Hematopoietic multipotent progenitor cell (in vitro differentiated cells): Measurements from ENCODE around the gene CPVL. TPM values are rescaled to one million over a fixed set of nuclear protein-coding genes. Genes with fewer than 3 reads are reported as not detected.
A peak's percentile ranks its signal among the peaks of the same experiment; 100 is the strongest.

Experiments
- DNase-seq, 3 donors: peaks; one replicate each; pipeline ENCODE4 v3.0.0-alpha.2; 2011 to 2015; ENCODE audit warnings: low read depth in 2 of 3, low spot score in 2 of 3
- total RNA-seq: library from RNA; depleted of rRNA; stranded (reverse); fragments of >200 nt; gene quantifications from one replicate; pipeline ENCODE4 v1.2.3, GENCODE V29; 2012

The CPVL gene
- total RNA-seq, 1 donor = 42.0 TPM

DNA sequence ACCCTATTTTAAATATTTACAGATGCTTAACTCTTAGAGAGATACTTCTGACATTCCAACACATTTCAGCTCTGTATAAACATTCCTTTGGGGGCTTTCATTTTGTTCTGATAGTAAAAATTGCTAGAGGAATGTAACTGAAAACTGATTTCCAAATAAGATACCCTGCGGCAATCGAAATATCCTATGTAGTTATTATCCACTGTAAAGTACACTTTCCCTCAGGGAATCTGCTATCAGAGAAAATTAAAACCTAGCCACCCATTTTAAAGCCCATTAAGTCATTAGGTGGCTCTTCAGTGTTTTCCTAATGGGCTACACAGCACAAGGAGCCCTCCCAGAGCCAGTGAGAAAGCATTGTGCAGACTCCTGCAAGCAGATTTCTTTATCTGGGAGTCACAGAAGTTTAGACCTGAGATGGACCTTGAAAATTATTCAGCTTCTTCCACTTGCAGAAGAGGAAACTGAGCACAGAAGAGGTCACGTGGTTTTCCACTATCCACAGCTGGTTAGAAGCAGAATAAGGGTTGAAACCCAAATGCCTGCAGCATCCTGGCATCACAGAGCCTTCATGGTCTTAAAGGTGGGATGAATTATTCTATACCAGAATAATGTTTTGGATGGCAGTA lies 12.6 kb upstream of the CPVL start:
- no peak for DNase-seq

DNA sequence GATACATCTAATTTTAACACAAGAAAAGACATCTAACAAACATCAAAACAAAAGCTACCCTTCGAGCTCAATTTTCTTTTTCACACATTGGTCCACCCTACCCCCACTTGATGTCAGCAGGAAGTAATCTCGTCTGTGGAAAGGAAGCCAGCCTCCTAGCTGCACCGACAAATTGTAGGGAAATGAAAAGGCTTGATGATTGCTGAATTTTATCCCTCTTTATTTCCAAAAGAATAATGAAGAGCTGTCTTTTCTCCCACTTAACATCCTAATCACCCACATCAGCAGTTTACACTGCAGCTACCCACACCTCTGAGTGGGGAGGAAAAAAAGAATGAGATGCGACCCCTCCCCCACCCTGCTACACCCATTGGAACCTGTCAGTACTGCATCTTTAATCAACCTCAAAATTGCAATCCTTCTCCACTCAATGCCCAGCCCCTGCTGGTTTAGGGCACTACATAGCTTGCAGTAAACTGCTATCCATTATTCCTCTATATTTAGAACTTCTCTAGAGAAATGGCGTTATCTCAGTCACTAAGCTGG lies 10.6 kb upstream of the CPVL start:
- DNase-seq = peak in 1 of 3 donors; percentile 21

DNA sequence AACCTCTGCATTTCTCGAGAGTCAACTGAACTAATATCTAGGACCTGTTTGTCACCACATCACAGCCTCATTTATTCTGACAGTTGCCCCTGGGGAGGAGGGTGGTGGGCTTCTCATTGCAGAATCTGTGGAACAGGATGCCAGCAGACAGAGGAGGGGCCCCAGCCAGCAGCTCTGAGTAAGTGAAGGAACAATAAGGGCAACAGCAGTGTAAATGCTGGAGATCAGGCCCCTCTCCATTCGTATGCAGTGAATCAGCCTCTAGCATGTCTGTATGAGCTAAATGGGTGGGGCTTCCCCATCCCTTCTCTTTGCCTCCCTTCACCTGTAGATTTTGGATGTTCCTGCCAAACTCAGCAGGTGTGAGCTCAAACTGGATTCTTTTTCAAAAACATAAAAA lies 7.7 kb upstream of the CPVL start:
- no peak for DNase-seq

DNA sequence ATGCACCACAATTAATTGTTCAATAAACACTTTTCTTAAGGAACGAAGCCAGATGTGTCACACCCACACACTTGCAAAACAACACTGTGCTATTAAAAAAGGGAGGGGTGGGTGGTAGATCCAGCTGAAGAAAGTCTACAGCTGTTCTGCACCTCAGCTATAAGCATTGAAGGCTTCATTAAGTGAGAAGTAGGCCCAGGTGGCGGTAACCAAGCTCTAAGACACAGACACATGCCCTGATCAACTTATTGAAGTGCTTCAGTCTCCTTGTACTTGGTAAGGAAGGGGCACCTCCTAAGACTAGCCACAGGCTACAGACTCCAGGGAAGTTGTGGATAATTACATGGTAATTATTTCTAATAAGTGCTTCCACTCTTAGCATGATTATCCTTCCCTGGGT lies 4.5 kb upstream of the CPVL start:
- no peak for DNase-seq

DNA sequence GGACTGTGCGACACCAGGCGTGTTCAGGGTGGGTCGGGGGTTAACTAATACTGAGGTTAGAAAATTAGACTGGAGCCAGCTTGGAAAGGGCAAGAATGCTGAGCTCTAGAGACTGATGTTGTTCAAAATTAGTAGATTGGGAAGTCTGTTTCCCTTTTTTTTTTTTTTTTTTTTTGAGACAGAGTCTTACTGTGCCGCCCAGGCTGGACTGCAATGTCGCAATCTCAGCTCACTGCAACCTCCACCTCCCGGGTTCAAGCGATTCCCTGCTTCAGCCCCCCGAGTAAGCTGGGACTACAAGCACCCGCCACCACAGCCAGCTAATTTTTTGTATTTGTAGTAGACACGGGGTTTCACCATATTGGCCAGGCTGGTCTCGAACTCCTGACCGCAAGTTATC lies 2.7 kb upstream of the CPVL start:
- DNase-seq = no peak

DNA sequence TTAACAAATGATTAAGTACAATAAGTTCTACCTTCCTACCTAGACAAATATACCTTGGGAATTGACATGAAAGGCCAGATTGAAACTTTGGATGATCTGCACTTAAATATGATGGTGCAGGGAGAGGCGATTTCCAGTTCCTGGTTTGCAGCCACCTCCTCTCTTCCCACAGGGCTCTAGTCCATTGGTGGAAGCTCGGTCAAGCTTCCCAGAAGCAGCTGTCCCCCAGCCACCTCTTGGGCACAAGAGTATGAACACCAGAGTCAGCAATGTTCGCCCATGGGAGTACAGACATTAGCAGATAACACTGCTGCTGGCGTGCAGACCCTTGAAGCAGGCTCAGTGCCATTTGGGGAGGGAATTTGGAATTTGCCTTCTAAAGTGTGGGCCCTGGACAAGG lies 1.5 kb upstream of the CPVL start:
- no peak for DNase-seq

DNA sequence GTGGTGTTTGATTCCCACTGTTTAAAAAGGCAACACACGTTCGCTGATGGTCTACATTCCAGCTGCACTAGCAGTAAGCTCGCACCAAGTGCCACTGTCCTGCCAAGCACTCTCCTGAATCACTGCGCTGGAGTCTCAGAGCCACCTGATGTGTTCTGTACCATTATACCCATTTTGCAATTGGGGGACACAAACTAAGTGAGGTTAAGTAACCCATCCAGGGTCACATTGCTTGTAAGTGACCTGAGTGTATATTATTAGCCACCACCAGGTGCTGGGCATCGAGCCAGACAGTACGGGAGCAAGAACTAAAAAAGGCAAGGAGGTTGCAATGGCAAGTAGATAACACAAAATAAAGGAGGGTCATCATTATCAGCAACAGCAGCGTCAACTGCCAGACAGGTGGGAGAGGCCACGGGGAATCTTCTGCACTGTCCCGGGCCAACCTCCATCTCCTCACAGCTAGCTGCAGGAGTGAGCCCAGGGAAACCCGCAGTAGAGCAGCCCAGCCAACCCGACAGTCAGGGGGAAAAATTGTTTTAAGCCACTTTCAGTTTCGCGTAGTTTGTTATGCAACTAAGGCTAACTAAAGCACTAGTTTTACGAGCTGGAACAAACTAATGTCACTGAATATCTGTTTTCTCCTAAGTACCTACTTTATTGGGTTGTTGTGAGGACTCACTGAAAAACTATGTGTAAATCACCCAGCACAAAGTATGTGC lies 712 bp upstream of the CPVL start:
- peak in 1 of 3 donors; percentile 40 for DNase-seq

DNA sequence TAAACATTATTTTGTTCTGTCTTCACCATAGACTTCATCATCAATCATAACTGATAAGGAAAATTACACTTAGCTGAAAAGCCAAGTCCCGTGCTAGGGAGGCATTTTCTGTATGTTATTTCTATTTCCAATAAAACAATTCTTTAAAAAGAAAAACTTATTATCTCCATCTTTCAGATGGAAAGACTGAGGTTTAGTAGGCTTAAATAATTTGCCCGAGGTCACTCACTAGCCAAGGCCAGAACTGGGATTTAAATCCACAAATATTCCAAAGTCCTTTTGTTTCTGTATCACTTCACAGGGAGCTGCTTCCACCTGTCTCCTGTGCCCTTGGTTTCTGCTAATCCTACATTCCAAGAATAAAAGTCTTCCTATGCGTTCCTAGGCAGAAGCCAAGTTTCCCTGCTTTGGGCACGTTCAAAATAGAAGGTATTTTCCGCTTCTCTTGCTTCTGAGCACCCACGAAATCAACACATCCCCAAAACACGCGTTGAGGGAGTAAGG lies 732 bp downstream of the CPVL start:
- DNase-seq = no peak

DNA sequence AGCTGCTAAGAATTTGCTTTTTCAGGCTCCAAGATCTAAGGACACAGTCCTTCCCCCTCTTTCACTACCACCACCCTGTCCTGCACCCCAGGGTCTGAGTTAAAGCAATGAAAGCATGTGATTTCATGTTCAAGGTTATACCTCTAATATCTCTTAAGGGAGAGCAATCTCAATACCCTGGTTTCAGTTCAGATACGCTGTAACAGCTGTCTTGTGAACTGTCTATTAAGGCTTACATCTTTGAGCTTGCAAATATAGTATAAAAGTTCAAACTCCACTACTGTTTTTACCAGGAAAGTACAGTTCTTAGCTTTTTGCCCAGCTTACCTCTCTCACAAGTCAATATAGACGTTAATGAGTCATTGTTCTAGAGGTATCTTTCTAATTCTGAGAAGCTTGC lies 2.6 kb downstream of the CPVL start:
- DNase-seq = no peak

DNA sequence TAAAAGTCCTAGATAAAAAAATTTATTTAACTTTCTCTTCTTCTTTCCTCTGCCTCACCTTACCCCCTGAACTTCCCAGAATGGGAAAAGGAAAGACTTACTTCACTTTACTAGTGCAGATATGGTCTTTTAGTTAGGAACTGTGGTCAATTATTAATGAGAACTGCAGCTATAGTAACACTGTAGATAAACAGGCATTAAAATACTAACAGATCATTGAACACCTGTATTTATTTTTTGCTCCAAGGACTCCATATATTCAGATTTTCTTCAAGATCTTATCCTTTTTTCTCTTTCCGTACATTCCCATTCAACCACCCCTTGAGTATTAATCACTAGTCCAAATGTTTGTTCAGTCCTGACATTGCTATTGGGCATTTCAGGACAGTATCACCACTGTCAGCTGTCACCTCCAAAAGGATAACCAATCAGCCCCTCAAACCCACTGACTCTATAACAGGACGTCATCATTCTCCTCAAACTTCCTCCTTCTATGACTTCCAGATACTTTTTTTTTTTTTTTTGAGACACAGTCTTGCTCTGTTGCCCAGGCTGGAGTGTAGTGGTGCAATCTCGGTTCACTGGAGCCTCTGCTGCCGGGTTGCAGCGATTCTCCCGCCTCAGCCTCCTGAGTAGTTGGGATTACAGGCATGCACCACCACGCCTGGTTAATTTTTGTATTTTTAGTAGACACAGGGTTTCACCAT lies 4.2 kb downstream of the CPVL start:
- no peak for DNase-seq

DNA sequence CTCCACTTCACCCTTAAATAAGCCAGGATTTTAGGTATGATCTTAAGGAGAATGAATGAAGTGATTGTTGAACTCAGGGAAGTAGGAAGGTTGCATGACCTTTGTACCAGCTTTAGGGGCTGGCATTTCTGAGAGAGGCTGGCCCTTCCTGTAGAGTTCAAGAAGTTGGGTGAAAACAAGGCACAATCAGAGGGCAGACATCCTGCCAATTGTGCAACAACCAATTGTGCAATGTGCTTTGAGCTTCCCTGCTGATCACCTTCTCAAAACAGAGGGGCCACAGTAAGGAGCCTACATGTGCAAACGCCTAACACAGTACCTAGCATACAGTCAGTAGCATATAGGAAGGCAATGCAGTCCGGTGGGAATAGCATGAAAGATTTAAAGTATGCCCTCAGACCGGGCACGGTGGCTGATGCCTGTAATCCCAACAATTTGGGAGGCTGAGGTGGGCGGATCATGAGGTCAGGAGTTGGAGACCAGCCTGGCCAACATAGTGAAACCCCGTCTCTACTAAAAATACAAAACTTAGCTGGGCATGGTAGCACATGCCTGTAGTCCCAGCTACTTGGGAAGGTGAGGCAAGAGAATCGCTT lies 5.4 kb downstream of the CPVL start:
- DNase-seq = no peak

DNA sequence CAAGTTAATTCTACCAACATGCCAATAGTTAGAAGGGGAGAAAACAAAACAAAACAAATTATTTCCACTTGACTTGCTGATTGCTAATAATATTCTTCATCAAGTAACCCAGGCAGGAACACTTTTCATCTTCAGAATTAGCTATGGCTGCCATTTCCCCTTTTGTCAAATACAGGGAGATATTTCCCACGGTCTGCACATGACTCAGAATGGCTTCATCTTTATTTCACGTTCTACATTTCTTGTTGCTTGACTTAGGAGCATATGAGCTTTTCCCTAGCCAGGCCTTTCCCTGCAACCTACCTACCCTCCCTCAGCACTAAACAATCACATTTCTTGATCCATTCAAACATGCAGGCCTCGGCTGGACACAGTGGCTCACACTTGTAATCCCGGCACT lies 6.5 kb downstream of the CPVL start:
- DNase-seq = no peak

DNA sequence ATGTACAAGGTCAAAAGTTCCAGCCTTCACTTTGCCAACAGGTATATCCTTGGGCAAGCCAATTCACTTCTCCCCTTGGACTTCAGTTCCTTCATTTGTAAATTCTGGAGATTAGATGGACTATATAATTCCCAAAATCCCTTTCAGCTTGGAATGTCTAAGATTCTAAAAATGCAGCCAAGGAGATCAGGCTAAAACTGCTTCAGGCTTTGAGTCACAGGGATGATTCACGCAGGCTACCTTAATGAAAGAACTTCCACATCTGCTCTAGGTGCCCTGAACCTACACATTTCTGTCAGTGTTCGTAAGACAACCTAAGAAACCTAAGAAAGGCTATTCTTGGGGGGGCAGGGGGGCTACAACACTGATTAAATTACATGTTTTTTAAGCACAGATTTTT lies 7.1 kb downstream of the CPVL start:
- no peak for DNase-seq

DNA sequence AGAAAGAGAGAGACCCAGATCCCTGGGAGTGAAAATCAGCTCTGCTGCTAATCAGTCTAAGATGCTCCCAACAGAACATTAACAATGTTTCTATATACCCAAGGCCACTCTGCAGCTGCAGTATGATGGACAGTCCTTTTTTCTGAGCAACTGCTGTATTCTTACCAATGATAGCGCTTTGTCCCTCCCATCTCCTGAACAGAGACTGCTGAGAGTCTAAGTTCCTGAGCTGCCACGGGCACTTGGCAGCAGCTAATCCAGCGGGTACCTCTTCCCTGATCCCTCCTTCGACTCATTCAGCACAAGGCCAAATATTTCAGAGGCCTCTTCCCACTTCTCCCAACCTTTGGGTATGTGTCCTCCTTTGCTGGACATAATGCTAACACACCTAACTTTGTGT lies 7.7 kb downstream of the CPVL start:
- no peak for DNase-seq

DNA sequence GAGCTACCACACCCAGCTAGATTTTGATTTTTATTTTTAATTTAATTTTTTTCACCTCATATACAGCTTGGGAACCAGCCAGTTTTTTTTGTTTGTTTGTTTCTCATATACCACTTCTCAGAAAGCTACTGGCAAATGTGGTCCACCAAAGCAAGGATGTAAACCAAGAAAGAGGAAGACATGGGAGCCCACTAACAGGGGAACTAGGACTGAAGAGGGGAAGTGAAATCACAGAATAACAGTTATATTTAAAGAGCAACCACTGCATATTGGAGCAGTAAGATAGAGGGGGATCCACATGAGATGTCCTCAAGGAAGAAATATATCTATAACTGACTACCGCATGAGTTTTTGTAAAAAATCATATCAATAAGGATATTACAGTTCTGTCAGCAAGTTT lies 10.5 kb downstream of the CPVL start:
- no peak for DNase-seq

DNA sequence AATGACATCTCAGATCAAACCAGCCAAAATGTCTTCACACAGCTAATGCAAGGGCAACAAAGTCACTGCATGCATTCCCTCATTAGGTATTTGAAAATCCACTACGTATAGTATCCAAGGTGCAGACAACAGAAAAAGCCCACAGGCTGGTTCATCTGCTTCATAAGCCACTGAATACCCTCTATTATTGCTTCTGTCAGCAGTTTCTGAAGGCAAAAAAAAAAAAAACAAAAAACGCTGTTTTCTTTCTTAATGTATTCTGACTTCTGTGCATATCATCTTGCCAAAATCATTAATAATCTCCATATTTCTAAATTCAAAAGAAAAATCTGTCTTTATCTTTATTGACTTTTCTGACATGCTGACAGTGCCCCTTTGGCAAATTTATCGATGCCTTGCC lies 13.4 kb downstream of the CPVL start:
- DNase-seq = no peak

DNA sequence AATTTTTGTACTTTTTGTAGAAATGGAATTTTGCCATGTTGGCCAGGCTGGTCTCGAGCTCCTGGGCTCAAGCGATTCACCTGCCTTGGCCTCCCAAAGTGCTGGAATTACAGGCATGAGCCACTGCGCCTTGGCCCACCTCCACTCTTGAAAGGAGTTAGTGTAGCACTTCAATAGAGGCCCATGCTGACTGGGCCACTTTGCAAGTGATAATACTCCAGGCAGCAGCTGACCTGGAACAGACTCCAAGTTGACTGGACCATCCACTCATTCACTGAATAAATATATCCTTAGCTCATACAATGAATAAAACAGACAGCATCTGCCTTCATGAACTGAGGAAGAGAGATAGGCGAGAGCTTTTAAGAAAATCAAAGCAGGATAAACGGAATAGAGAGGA lies 14.7 kb downstream of the CPVL start:
- DNase-seq = no peak

DNA sequence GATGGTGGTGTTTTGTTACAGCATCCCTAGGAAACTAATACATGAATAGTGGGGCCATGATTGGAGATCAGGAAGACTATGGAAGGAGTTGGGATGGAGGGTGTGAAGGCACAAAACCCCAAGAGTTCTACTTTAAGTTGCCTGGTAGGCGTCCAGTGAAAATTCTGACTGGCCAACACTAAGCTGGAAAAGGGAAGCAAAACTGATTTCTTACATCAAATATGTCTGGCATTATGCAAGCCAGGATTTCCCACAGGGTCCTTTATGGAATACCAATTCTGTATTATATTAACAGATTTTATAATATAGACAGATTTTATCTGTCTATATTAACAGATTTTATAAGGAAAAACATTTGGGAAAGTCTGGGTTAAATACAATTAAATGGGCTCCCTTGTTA lies 16.2 kb downstream of the CPVL start:
- DNase-seq = no peak

DNA sequence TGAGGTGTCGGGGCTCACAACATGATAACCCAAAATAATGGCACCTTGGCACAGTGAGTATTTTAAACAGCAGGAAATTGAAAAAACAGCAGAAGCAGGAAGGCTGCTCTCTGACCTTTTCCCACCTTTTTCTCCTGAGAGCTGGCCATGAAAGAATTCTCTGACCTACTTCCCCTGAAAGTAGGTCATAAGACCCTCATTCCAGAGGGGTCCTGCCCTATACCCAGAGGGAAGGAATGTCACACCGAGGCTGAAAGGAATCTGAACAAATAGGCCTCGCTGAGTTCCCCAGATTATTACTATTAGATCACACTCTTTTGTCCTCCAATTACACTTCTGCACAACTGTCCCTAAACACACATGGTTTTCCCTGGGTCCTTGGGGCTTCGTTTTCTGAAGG lies 18.8 kb downstream of the CPVL start:
- DNase-seq = no peak

DNA sequence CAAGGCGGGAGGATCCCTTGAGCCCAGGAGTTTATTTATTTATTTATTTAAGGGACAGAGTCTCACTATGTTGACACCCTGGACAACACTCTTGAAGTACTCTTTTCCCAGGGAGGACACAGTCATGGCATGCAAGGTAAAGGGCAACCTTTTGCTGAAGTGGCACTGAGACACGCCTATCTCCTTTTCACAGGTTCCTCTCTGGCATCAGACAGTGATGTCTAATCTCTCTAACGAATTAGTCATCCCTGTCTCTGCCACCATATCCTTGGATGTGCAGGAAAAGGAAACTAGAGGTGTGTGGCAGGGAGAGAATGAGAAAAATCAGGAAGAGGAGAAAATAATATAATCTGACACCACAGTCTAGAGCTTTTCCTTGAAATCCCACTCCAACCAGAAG lies 19.5 kb downstream of the CPVL start:
- DNase-seq = no peak

DNA sequence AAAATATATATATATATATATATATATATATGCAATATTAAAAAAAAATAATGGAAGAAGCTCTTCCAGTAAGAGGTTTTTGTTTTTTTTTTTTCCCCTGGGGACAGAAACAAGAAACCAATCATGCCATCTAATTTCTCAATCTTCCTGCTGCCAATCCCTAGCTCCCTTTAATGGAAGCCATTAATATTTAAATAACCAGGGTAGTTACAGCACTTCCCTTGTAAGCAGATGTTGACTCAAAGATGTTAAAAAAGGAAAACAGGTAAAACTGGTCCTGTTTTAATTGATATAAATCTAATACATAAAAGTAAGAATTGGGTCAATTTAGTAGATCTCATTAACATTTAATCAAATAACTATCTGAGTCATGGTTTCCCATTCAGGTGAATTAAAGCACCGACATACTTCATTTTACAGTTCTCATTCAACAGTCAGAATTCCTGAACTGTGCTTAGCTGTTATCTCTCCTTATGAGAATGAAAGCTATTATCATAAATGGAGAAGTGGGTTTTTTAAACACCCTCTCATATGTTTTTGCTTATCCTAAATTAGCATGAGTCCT lies 22.6 kb downstream of the CPVL start:
- DNase-seq = no peak
